ENCODE results near the gene PRELID3B.

Gene PRELID3B

GRCh38 chr20:59047938-59048680, 5.5 kb upstream of the PRELID3B start:
- Histone ChIP-seq H3K4me2 (ENCODE audit: low read length) (no peak overlapping the region), H3K4me1 (ENCODE audit: insufficient read depth, low read length, severe bottlenecking) (peaks cover 13% of the 10 kb centered on the region), H3K79me2 (ENCODE audit: insufficient read depth, low read length) (no peaks in the 10 kb centered on the region), H3F3A (ENCODE audit: insufficient read depth, low read length) (no peaks in the 10 kb centered on the region), H3K36me3 (ENCODE audit: insufficient read depth, low read length) (no peaks in the 10 kb centered on the region), H3K27ac (ENCODE audit: low read depth, low read length, poor library complexity, severe bottlenecking) (no peak overlapping the region), H3K9me3 (ENCODE audit: low read length) (no peaks in the 10 kb centered on the region), H2AFZ (ENCODE audit: low read length) (no peak overlapping the region), H3K9ac (ENCODE audit: low read length) (no peak overlapping the region), H3K9me2 (ENCODE audit: low read depth, low read length) (no peaks in the 10 kb centered on the region), H4K20me1 (ENCODE audit: insufficient read depth, low read length) (no peaks in the 10 kb centered on the region), H3K27me3 (ENCODE audit: insufficient read depth, low read length) (no peaks in the 10 kb centered on the region), H3K4me3 (ENCODE audit: low read depth, low read length, poor library complexity, severe bottlenecking) (no peak overlapping the region)
- no peak for TF ChIP-seq CTCF (IDR thresholded peaks at IDR 0.05; ENCODE audit: low read length)
- TF ChIP-seq EZH2 (IDR thresholded peaks at IDR 0.05; ENCODE audit: borderline replicate concordance, low read length), result no peak

DNA sequence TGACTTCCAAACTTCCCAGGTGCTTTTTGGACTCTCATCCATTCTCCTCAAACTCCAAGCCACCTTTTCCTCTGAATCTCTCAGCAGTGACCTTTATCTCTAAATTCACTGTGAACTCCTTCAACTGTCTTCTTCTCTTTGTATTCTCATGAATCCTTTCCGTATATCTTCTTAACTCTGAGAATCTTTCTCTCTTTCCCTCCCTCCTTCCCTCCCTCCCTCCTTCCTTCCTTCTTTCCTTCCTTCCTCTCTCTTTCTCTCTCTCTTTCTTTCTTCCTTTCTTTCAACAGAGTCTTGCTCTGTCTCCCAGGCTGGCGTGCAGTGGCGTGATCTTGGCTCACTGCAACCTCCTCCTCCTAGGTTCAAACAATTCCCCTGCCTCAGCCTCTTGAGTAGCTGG, 4.3 kb upstream of the PRELID3B start:
- H3K4me1 ChIP-seq (ENCODE audit: insufficient read depth, low read length, severe bottlenecking), result peaks cover 15% of the 10 kb centered on the region
- H3K79me2 ChIP-seq (ENCODE audit: insufficient read depth, low read length), result peaks cover 6% of the 10 kb centered on the region
- no peak overlapping the region for H3K4me2 ChIP-seq (ENCODE audit: low read length)
- H3K9me2 ChIP-seq (ENCODE audit: low read depth, low read length), result no peaks in the 10 kb centered on the region
- H3K9ac ChIP-seq (ENCODE audit: low read length), result no peak overlapping the region
- no peaks in the 10 kb centered on the region for H3K27me3 ChIP-seq (ENCODE audit: insufficient read depth, low read length)
- no peaks in the 10 kb centered on the region for H4K20me1 ChIP-seq (ENCODE audit: insufficient read depth, low read length)
- no peak overlapping the region for H2AFZ ChIP-seq (ENCODE audit: low read length)
- no peak overlapping the region for H3K4me3 ChIP-seq (ENCODE audit: low read depth, low read length, poor library complexity, severe bottlenecking)
- no peak for TF ChIP-seq EZH2 (IDR thresholded peaks at IDR 0.05; ENCODE audit: borderline replicate concordance, low read length)
- no peak for TF ChIP-seq CTCF (IDR thresholded peaks at IDR 0.05; ENCODE audit: low read length)
- no peaks in the 10 kb centered on the region for H3K36me3 ChIP-seq (ENCODE audit: insufficient read depth, low read length)
- no peaks in the 10 kb centered on the region for H3K9me3 ChIP-seq (ENCODE audit: low read length)
- H3K27ac ChIP-seq (ENCODE audit: low read depth, low read length, poor library complexity, severe bottlenecking), result no peak overlapping the region
- H3F3A ChIP-seq (ENCODE audit: insufficient read depth, low read length), result no peaks in the 10 kb centered on the region

DNA sequence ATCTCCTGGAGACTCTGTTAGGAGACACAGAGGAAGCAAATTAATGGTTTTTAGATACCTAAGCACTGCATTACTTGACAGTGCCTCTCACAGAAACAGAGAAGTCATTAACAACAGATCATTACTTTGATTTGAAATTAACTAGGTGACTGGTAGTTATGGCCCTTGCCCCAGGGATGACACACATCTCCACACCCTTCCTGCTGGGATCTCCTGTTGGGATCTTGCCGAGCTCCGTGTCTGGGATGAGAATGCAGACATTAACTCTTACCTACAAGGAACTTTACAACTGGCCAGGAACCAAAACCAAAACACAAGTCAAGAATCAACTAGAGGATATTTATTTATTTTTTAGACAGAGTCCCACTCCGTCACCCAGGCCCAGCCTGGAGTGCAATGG, 2.2 kb upstream of the PRELID3B start:
- Histone ChIP-seq H3K9me3 (ENCODE audit: low read length) (no peaks in the 10 kb centered on the region), H3K4me2 (ENCODE audit: low read length) (no peak overlapping the region), H3K4me1 (ENCODE audit: insufficient read depth, low read length, severe bottlenecking) (peaks cover 36% of the 10 kb centered on the region), H3F3A (ENCODE audit: insufficient read depth, low read length) (no peaks in the 10 kb centered on the region), H3K9me2 (ENCODE audit: low read depth, low read length) (no peaks in the 10 kb centered on the region), H4K20me1 (ENCODE audit: insufficient read depth, low read length) (no peaks in the 10 kb centered on the region), H3K79me2 (ENCODE audit: insufficient read depth, low read length) (peaks cover 26% of the 10 kb centered on the region), H3K27ac (ENCODE audit: low read depth, low read length, poor library complexity, severe bottlenecking) (no peak overlapping the region), H3K36me3 (ENCODE audit: insufficient read depth, low read length) (peaks cover 17% of the 10 kb centered on the region), H3K9ac (ENCODE audit: low read length) (no peak overlapping the region), H3K4me3 (ENCODE audit: low read depth, low read length, poor library complexity, severe bottlenecking) (no peak overlapping the region), H2AFZ (ENCODE audit: low read length) (no peak overlapping the region), H3K27me3 (ENCODE audit: insufficient read depth, low read length) (no peaks in the 10 kb centered on the region)
- TF ChIP-seq EZH2 (IDR thresholded peaks at IDR 0.05; ENCODE audit: borderline replicate concordance, low read length), result no peak
- no peak for TF ChIP-seq CTCF (IDR thresholded peaks at IDR 0.05; ENCODE audit: low read length)
